Thymus (tissue), 11 donors: Measurements from ENCODE around the gene ANOS1. TPM values are rescaled to one million over a fixed set of nuclear protein-coding genes. Genes with fewer than 3 reads are reported as not detected.

Source experiments
- DNase-seq, 9 donors: peaks; one replicate each; pipeline ENCODE4 v3.0.0-alpha.2; 2013; ENCODE audit warnings: low spot score in 9 of 9, low read depth in 6 of 9, missing footprints in 1 of 9
- H3K27ac ChIP-seq, 2 donors: one replicate each; pipeline ENCODE4 v1.5.1; 2013; ENCODE audit warnings: control low read depth in 1 of 2, low read depth in 1 of 2, low read length in 1 of 2, mild to moderate bottlenecking in 1 of 2, moderate library complexity in 1 of 2
- H3K27me3 ChIP-seq, 2 donors: one replicate each; pipeline ENCODE4 v1.5.1; 2013; ENCODE audit warnings: low read length in 1 of 2; ENCODE audit not compliant: control insufficient read depth in 2 of 2, insufficient read depth in 1 of 2
- H3K36me3 ChIP-seq, 2 donors: one replicate each; pipeline ENCODE4 v1.5.1; 2013; ENCODE audit warnings: low read length in 1 of 2, mild to moderate bottlenecking in 1 of 2, moderate library complexity in 1 of 2; ENCODE audit not compliant: control insufficient read depth in 2 of 2, insufficient read depth in 2 of 2
- H3K4me1 ChIP-seq, 2 donors: one replicate each; pipeline ENCODE4 v1.5.1; 2013; ENCODE audit warnings: low read length in 2 of 2; ENCODE audit not compliant: control insufficient read depth in 2 of 2, insufficient read depth in 2 of 2
- H3K4me3 ChIP-seq, 2 donors: one replicate each; pipeline ENCODE4 v1.5.1; 2013; ENCODE audit warnings: low read length in 2 of 2, control low read depth in 1 of 2, mild to moderate bottlenecking in 1 of 2
- H3K9me3 ChIP-seq, 2 donors: one replicate each; pipeline ENCODE4 v1.5.1; 2013; ENCODE audit warnings: low read length in 1 of 2, mild to moderate bottlenecking in 1 of 2; ENCODE audit not compliant: control insufficient read depth in 2 of 2, insufficient read depth in 1 of 2
- WGBS: extraction: QIAGEN DNeasy Blood & Tissue Kit; methylation state at CpG from one replicate; pipeline ENCODE4 v1.1.7; 2013; 5-methylcytosine and 5-hydroxymethylcytosine counted together
- polyA plus RNA-seq: library from polyadenylated mRNA; stranded (reverse); fragments of 200-250 nt; gene quantifications from one replicate; pipeline ENCODE4 v1.2.3, GENCODE V29; 2013
- total RNA-seq: library from RNA; stranded (reverse); fragments of 120-200 nt; gene quantifications from one replicate; pipeline ENCODE4 v1.2.4, GENCODE V29; 2013
- donor health status: healthy.

ANOS1 gene
- total and polyA plus RNA-seq, 2 donors: 1.3 to 3.4 TPM

GRCh38 chrX:8607326-8607725 is 124.6 kb downstream of the ANOS1 start:
- DNase-seq: no peak
- 79% methylated on average over 2 of the region's 2 CpGs for WGBS
- Histone ChIP-seq H3K4me3 (no peak overlapping the region), H3K9me3 (no peaks in the 10 kb centered on the region), H3K36me3 (no peaks in the 10 kb centered on the region), H3K4me1 (no peaks in the 10 kb centered on the region), H3K27me3 (no peaks in the 10 kb centered on the region), H3K27ac (no peak overlapping the region)

- no peaks in the 10 kb centered on the region for H3K4me1 ChIP-seq
- no peak for DNase-seq
- 89% methylated on average over 5 of the region's 5 CpGs for WGBS
- no peak overlapping the region for H3K4me3 ChIP-seq
- H3K27ac ChIP-seq: no peak overlapping the region
- no peaks in the 10 kb centered on the region for H3K9me3 ChIP-seq
- H3K36me3 ChIP-seq: no peaks in the 10 kb centered on the region
- H3K27me3 ChIP-seq: no peaks in the 10 kb centered on the region
These were observed 127.8 kb downstream of the ANOS1 start for GRCh38 chrX:8604131-8604530.

- Histone ChIP-seq H3K27ac (no peak overlapping the region), H3K4me1 (no peaks in the 10 kb centered on the region), H3K27me3 (no peaks in the 10 kb centered on the region), H3K9me3 (no peaks in the 10 kb centered on the region), H3K4me3 (no peak overlapping the region), H3K36me3 (no peaks in the 10 kb centered on the region)
- 98% methylated on average over 4 of the region's 4 CpGs for WGBS
- no peak for DNase-seq
These were observed 140.4 kb downstream of the ANOS1 start for GRCh38 chrX:8591501-8591900.

GRCh38 chrX:8586953-8587352 is 145.0 kb downstream of the ANOS1 start:
- Histone ChIP-seq H3K4me1 (no peaks in the 10 kb centered on the region), H3K9me3 (no peaks in the 10 kb centered on the region), H3K36me3 (no peaks in the 10 kb centered on the region), H3K4me3 (no peak overlapping the region), H3K27me3 (no peaks in the 10 kb centered on the region), H3K27ac (no peak overlapping the region)
- no peak for DNase-seq

- H3K27me3 ChIP-seq: no peaks in the 10 kb centered on the region
- no peaks in the 10 kb centered on the region for H3K4me1 ChIP-seq
- H3K4me3 ChIP-seq: no peak overlapping the region
- DNase-seq: no peak
- 84% methylated on average over 5 of the region's 5 CpGs for WGBS
- no peak overlapping the region for H3K27ac ChIP-seq
- no peaks in the 10 kb centered on the region for H3K9me3 ChIP-seq
- H3K36me3 ChIP-seq: no peaks in the 10 kb centered on the region
These were observed 152.3 kb downstream of the ANOS1 start for GRCh38 chrX:8579602-8580001.

GRCh38 chrX:8576821-8577220 is 155.1 kb downstream of the ANOS1 start:
- no peak overlapping the region for H3K4me3 ChIP-seq
- no peak for DNase-seq
- WGBS: 95% methylated on average over 3 of the region's 3 CpGs
- no peaks in the 10 kb centered on the region for H3K27me3 ChIP-seq
- H3K36me3 ChIP-seq: no peaks in the 10 kb centered on the region
- no peak overlapping the region for H3K27ac ChIP-seq
- no peaks in the 10 kb centered on the region for H3K9me3 ChIP-seq
- H3K4me1 ChIP-seq: no peaks in the 10 kb centered on the region

- H3K4me3 ChIP-seq: no peak overlapping the region
- WGBS: 88% methylated on average over 8 of the region's 8 CpGs
- H3K27me3 ChIP-seq: no peaks in the 10 kb centered on the region
- no peaks in the 10 kb centered on the region for H3K4me1 ChIP-seq
- no peak for DNase-seq
- H3K36me3 ChIP-seq: no peaks in the 10 kb centered on the region
- H3K9me3 ChIP-seq: no peaks in the 10 kb centered on the region
- no peak overlapping the region for H3K27ac ChIP-seq
These were observed 166.2 kb downstream of the ANOS1 start for GRCh38 chrX:8565729-8566128.

GRCh38 chrX:8548446-8548845 is 183.5 kb downstream of the ANOS1 start:
- no peaks in the 10 kb centered on the region for H3K27me3 ChIP-seq
- WGBS: 88% methylated on average over 1 of the region's 1 CpG
- H3K36me3 ChIP-seq: no peaks in the 10 kb centered on the region
- no peak overlapping the region for H3K27ac ChIP-seq
- no peak overlapping the region for H3K4me3 ChIP-seq
- no peaks in the 10 kb centered on the region for H3K9me3 ChIP-seq
- no peaks in the 10 kb centered on the region for H3K4me1 ChIP-seq
- DNase-seq: no peak

GRCh38 chrX:8546715-8547114 is 185.2 kb downstream of the ANOS1 start:
- Histone ChIP-seq H3K27ac (no peak overlapping the region), H3K36me3 (no peaks in the 10 kb centered on the region), H3K4me1 (no peaks in the 10 kb centered on the region), H3K27me3 (no peaks in the 10 kb centered on the region), H3K4me3 (no peak overlapping the region), H3K9me3 (no peaks in the 10 kb centered on the region)
- DNase-seq: no peak
- WGBS: 94% methylated on average over 4 of the region's 4 CpGs

- Histone ChIP-seq H3K4me1 (no peaks in the 10 kb centered on the region), H3K27me3 (no peaks in the 10 kb centered on the region), H3K9me3 (no peaks in the 10 kb centered on the region), H3K27ac (no peak overlapping the region), H3K36me3 (no peaks in the 10 kb centered on the region), H3K4me3 (no peak overlapping the region)
- no peak for DNase-seq
- 85% methylated on average over 2 of the region's 2 CpGs for WGBS
These were observed 211.1 kb downstream of the ANOS1 start for GRCh38 chrX:8520791-8521190.
